ENCODE results near the gene CTIF. TPM values are rescaled to one million over a fixed set of nuclear protein-coding genes. Genes with fewer than 3 reads are reported as not detected.

Gene CTIF
- total and polyA plus RNA-seq, 2 experiments from 2014 or later: 22.1 to 27.9 TPM

DNA sequence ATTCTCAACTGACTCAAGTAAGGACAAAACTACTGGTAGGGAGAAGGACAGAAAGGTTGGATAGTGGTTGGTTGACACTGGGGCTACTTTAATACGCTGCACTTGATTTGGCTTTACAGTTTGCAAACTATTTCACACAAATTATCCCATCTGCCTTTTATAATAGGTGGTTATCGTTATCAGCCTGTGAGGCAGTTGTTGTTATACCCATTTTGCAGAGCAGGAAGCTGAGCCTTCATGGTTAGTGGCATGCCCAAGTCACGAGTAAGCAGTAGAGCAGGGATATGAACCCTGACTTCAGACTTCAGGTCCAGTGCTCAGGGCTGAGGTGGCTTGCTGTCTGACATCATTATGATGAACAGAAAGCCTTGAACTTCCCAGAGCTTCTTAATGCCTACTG lies 5.3 kb downstream of the CTIF start:
- Histone ChIP-seq H3K9me3 (ENCODE audit: low read depth) (no peaks in the 10 kb centered on the region), H3K27ac (no peak overlapping the region), H3K9me2 (replicated peaks; ENCODE audit: insufficient read depth) (no peaks in the 10 kb centered on the region), H4K20me1 (ENCODE audit: insufficient read depth, poor library complexity, severe bottlenecking) (peaks cover 19% of the 10 kb centered on the region), H2AFZ (no peak overlapping the region), H3K4me3 (no peak overlapping the region), H3K36me3 (replicated peaks; ENCODE audit: insufficient read depth, low read depth) (no peaks in the 10 kb centered on the region), H3K4me1 (ENCODE audit: insufficient read depth) (peaks cover 63% of the 10 kb centered on the region), H3K4me2 (no peak overlapping the region), H3K79me2 (peaks cover 75% of the 10 kb centered on the region), H3K27me3 (no peaks in the 10 kb centered on the region)
- DNase-seq (ENCODE audit: low spot score): no peak
- WGBS (ENCODE audit: low lambda C conversion rate, missing lambda C conversion rate): 94% methylated on average over 3 of the region's 3 CpGs
- TF ChIP-seq EZH2 (IDR thresholded peaks at IDR 0.05; ENCODE audit: borderline replicate concordance) (no peak), EZH2phosphoT487 (IDR thresholded peaks at IDR 0.05; ENCODE audit: low read depth, severe bottlenecking, unreplicated experiment) (no peak)
- TF ChIP-seq, protein P1, sequence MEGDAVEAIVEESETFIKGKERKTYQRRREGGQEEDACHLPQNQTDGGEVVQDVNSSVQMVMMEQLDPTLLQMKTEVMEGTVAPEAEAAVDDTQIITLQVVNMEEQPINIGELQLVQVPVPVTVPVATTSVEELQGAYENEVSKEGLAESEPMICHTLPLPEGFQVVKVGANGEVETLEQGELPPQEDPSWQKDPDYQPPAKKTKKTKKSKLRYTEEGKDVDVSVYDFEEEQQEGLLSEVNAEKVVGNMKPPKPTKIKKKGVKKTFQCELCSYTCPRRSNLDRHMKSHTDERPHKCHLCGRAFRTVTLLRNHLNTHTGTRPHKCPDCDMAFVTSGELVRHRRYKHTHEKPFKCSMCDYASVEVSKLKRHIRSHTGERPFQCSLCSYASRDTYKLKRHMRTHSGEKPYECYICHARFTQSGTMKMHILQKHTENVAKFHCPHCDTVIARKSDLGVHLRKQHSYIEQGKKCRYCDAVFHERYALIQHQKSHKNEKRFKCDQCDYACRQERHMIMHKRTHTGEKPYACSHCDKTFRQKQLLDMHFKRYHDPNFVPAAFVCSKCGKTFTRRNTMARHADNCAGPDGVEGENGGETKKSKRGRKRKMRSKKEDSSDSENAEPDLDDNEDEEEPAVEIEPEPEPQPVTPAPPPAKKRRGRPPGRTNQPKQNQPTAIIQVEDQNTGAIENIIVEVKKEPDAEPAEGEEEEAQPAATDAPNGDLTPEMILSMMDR (IDR thresholded peaks at IDR 0.05; ENCODE audit: poor library complexity): no peak

DNA sequence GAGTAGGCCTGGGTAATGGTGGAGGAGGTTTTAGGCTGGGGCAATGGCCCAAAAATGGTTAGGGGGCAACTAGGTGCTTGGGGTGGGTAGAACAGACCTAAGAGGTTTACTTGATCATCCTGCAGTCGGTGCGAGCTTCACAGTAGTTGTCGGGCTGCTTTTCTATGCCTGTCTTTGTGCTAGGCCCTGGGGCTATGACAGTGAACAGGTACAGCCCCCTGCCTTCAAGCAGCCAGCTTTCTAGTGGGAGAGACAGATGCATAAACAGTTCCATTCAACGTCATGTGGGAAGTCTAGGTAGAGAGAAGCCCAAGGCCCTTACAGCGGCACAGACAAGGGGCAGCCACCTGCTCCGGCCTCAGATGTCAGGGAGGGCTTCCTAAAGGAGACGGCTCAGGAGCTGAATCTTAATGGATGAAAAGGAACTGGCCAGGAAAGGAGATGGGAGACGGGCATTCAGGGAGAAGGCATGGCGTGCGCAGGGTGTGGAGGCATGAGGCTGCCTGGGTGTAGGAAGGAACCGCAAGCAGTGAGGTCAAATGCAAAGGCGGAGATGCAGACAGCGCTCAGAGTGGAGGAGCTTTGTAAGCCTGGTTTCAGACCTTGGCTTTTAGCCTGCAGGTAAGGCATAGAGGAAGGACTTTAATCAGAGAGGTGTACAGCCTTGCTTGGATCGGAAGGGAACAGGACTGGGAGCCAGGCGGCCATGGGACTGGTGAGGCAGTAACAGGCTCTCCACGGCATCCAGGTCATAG lies 6.0 kb downstream of the CTIF start:
- TF ChIP-seq EZH2phosphoT487 (IDR thresholded peaks at IDR 0.05; ENCODE audit: low read depth, severe bottlenecking, unreplicated experiment): no peak
- TF ChIP-seq EZH2 (IDR thresholded peaks at IDR 0.05; ENCODE audit: borderline replicate concordance): no peak
- TF ChIP-seq, protein P1 (IDR thresholded peaks at IDR 0.05; ENCODE audit: poor library complexity): no peak
- Histone ChIP-seq H3K36me3 (replicated peaks; ENCODE audit: insufficient read depth, low read depth) (no peaks in the 10 kb centered on the region), H3K9me2 (replicated peaks; ENCODE audit: insufficient read depth) (no peaks in the 10 kb centered on the region), H2AFZ (no peak overlapping the region), H3K27ac (peak overlapping the region; percentile 52), H3K4me2 (peak overlapping the region; percentile 17), H4K20me1 (ENCODE audit: insufficient read depth, poor library complexity, severe bottlenecking) (peaks cover 19% of the 10 kb centered on the region), H3K79me2 (peaks cover 80% of the 10 kb centered on the region), H3K4me3 (no peak overlapping the region), H3K4me1 (ENCODE audit: insufficient read depth) (peaks cover 63% of the 10 kb centered on the region), H3K27me3 (no peaks in the 10 kb centered on the region), H3K9me3 (ENCODE audit: low read depth) (no peaks in the 10 kb centered on the region)
- no peak for DNase-seq (ENCODE audit: low spot score)
- 90% methylated on average over 16 of the region's 16 CpGs for WGBS (ENCODE audit: low lambda C conversion rate, missing lambda C conversion rate)

DNA sequence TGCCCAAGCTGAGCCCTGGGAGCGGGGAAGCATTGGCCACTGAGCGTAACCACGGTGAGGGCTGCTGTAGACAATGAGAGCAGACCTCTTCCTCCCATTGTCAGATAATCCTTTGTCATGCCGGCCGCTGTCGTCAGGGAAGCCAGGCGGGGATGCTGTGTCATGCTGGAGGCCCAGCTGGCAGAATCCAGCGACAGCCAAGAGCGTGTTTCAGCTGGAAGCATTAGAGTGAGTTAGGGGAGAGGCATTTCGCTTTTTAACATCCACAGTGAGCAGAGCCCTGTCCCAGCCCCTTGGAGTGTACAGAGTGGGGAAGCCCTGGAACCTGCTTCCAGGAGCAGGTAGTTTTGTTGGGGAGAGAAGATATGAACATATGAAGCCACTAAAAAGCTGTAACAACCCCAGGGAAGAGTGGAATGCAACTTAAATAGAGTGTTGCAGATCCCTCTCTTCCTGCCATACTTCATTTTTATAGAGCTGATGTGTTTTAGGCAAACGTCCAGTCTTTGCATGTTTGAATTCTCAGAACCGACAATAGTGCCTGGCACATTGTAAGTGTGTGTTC lies 7.0 kb downstream of the CTIF start:
- WGBS (ENCODE audit: low lambda C conversion rate, missing lambda C conversion rate): 46% methylated on average over 12 of the region's 12 CpGs
- Histone ChIP-seq H3K36me3 (replicated peaks; ENCODE audit: insufficient read depth, low read depth) (no peaks in the 10 kb centered on the region), H3K4me3 (no peak overlapping the region), H3K27ac (peak overlapping the region; percentile 52), H3K9me2 (replicated peaks; ENCODE audit: insufficient read depth) (no peaks in the 10 kb centered on the region), H3K79me2 (peaks cover 82% of the 10 kb centered on the region), H3K9me3 (ENCODE audit: low read depth) (no peaks in the 10 kb centered on the region), H3K4me1 (ENCODE audit: insufficient read depth) (peaks cover 63% of the 10 kb centered on the region), H2AFZ (no peak overlapping the region), H3K4me2 (peak overlapping the region; percentile 17), H3K27me3 (no peaks in the 10 kb centered on the region), H4K20me1 (ENCODE audit: insufficient read depth, poor library complexity, severe bottlenecking) (peaks cover 19% of the 10 kb centered on the region)
- peak; percentile 64 for DNase-seq (ENCODE audit: low spot score)
- TF ChIP-seq, protein P1 (IDR thresholded peaks at IDR 0.05; ENCODE audit: poor library complexity): no peak
- TF ChIP-seq EZH2phosphoT487 (IDR thresholded peaks at IDR 0.05; ENCODE audit: low read depth, severe bottlenecking, unreplicated experiment) (no peak), EZH2 (IDR thresholded peaks at IDR 0.05; ENCODE audit: borderline replicate concordance) (no peak)

Data from hepatocyte (in vitro differentiated cells).